ENCODE data around the gene MRPL45. TPM values are rescaled to one million over a fixed set of nuclear protein-coding genes. Genes with fewer than 3 reads are reported as not detected.

MRPL45 gene
- total RNA-seq, 4 donors from 2014 or later = 23.1 to 32.4 (median 28.7) TPM

DNA sequence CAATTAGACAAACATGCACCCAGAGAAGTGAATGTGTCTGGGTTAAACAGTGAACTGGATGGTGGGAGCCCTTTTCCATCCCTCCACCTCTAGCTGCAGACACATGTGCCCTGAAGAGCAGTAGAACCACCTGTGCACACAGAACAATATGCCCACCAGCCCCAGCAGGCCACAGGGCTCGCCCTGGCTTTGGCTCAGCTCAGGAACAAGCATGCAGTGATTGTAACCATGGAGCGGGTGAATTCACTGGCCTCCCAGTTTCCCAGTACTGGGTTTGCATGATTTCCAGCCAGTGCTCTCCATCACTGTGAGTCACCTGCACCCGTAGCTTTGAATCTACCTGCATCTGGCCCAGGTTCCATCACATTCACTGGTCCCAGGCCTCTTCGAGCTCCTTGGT, 41.6 kb downstream of the MRPL45 start:
- 96% methylated on average over 3 to 4 of the region's 4 CpGs for WGBS, 2 donors (ENCODE audit: low coverage in 1 of 2)
- TF ChIP-seq, protein P1, sequence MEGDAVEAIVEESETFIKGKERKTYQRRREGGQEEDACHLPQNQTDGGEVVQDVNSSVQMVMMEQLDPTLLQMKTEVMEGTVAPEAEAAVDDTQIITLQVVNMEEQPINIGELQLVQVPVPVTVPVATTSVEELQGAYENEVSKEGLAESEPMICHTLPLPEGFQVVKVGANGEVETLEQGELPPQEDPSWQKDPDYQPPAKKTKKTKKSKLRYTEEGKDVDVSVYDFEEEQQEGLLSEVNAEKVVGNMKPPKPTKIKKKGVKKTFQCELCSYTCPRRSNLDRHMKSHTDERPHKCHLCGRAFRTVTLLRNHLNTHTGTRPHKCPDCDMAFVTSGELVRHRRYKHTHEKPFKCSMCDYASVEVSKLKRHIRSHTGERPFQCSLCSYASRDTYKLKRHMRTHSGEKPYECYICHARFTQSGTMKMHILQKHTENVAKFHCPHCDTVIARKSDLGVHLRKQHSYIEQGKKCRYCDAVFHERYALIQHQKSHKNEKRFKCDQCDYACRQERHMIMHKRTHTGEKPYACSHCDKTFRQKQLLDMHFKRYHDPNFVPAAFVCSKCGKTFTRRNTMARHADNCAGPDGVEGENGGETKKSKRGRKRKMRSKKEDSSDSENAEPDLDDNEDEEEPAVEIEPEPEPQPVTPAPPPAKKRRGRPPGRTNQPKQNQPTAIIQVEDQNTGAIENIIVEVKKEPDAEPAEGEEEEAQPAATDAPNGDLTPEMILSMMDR (IDR thresholded peaks at IDR 0.05) = no peak
- TF ChIP-seq POLR2AphosphoS5 (IDR thresholded peaks at IDR 0.05) = no peak
- no peak for TF ChIP-seq EP300 (IDR thresholded peaks at IDR 0.05)
- no peak for TF ChIP-seq POLR2A (IDR thresholded peaks at IDR 0.05)
- Histone ChIP-seq H3K27me3 (peaks cover 22% of the 10 kb centered on the region), H3K9me3 (no peaks in the 10 kb centered on the region), H3K36me3 (no peaks in the 10 kb centered on the region), H3K4me3 (no peak overlapping the region), H3K27ac (no peak overlapping the region), H3K4me1 (peaks cover 0 to 7% (median 0%) of the 10 kb centered on the region in 3 donors)
- no peak for ATAC-seq

DNA sequence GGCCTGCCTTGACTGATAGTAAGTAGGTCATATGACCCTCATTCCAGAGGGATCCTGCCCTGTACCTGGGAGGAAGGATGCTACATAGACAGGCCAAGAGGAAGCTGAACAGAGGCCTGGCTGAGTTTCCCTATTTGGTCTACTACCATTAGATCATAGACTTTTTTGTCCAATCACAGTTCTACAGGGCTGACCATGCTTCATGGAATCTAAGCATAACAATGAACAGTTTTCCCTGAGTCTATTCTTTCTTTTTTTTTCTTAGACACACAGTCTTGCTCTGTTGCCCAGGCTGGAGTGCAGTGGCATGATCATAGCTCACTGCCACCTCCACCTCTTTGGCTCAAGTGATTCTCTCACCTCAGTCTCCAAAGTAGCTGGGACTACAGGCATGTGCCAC, 42.9 kb downstream of the MRPL45 start:
- no peaks in the 10 kb centered on the region for H3K9me3 ChIP-seq
- no peak for ATAC-seq
- no peak overlapping the region for H3K27ac ChIP-seq
- H3K4me1 ChIP-seq = peaks cover 0 to 7% (median 0%) of the 10 kb centered on the region in 3 donors
- H3K36me3 ChIP-seq = no peaks in the 10 kb centered on the region
- TF ChIP-seq EP300 (IDR thresholded peaks at IDR 0.05) (no peak), POLR2A (IDR thresholded peaks at IDR 0.05) (no peak), POLR2AphosphoS5 (IDR thresholded peaks at IDR 0.05) (no peak)
- TF ChIP-seq, protein P1 (IDR thresholded peaks at IDR 0.05) = no peak
- no peak overlapping the region for H3K4me3 ChIP-seq
- peaks cover 10% of the 10 kb centered on the region for H3K27me3 ChIP-seq

DNA sequence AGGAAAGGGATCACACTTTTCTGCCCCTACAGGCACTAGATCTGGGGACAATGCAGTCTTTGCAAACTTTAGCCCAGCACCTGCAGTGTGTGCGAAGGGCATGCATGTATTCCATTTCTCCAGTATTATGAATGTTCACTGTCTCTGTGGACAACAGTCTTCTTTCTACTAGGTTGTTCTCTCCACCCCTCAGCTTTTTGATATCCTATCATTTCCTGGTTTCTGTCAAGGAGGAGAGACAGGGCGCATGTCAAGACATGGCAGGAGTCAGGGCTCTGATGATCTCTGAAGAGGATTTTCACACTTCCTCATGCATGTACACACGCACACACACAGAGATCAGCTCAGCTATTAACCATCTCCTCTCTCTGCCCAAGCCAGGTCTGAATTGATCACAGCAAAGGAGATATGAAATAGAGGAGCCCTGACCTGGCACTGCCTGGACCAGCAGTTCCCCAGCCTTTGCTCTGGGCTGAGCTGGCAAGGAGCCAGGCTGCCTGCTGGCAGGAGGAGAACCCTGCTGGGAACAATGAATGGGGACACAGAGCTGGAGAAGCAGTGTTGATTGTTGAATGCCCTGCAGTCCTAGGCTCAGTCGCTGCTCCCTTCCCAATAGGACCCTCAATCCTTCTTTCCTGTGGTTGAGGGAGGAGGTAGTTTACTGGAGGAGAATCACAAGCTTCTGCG, 44.2 kb downstream of the MRPL45 start:
- 64 to 70% methylated on average over 2 to 4 of the region's 5 CpGs for WGBS, 2 donors (ENCODE audit: low coverage in 1 of 2)
- peaks cover 0 to 7% (median 0%) of the 10 kb centered on the region in 3 donors for H3K4me1 ChIP-seq
- H3K4me3 ChIP-seq = no peak overlapping the region
- peaks cover 4% of the 10 kb centered on the region for H3K27me3 ChIP-seq
- H3K36me3 ChIP-seq = no peaks in the 10 kb centered on the region
- TF ChIP-seq, protein P1 (IDR thresholded peaks at IDR 0.05) = no peak
- TF ChIP-seq POLR2AphosphoS5 (IDR thresholded peaks at IDR 0.05) = no peak
- H3K27ac ChIP-seq = no peak overlapping the region
- H3K9me3 ChIP-seq = no peaks in the 10 kb centered on the region
- no peak for ATAC-seq

DNA sequence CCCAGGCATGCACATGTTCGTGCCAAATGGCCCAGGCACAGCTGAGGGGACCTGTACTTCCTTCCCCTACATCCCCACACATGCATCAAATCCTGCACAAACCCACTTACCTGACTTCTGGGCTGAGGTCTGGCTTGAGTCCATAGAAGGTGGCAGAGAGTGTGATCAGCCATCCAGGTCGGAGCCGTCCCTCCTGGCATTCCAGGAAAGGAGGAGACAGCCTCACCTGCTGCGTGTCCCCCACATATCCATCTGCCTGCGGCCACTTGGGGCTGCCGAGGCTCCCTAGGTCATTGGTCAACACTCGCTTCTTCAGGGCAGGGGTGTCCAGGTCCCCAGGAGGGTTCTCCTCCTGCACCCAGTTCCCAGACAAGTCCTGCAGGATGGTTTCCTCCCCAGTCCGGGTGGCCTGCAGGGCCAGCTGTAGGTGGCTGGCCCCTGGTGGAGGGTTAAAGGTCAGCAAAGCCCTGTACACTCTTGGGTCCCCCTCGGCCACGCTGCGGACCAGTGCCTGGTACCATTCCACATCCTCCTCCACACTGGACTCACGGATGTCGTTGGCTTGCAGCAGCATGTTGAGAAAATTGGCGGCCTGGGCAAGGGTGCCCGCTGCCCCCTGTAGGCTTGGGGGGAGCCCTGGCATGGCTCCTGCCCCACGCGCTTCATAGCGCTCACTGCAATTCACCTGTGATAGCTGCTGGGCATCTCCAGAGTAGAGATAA, 46.1 kb downstream of the MRPL45 start:
- Histone ChIP-seq H3K27ac (no peak overlapping the region), H3K4me3 (no peak overlapping the region), H3K4me1 (peaks cover 0 to 7% (median 0%) of the 10 kb centered on the region in 3 donors), H3K27me3 (peaks cover 4% of the 10 kb centered on the region), H3K36me3 (no peaks in the 10 kb centered on the region), H3K9me3 (no peaks in the 10 kb centered on the region)
- no peak for ATAC-seq
- WGBS, 2 donors (ENCODE audit: low coverage in 1 of 2) = 86% methylated on average over 7 of the region's 18 CpGs; no CpG with 5 or more reads in 1 of the 2 donors
- no peak for TF ChIP-seq POLR2A (IDR thresholded peaks at IDR 0.05)
- no peak for TF ChIP-seq POLR2AphosphoS5 (IDR thresholded peaks at IDR 0.05)
- TF ChIP-seq, protein P1 (IDR thresholded peaks at IDR 0.05) = no peak
- TF ChIP-seq EP300 (IDR thresholded peaks at IDR 0.05) = no peak
